Measurements from ENCODE around the gene SMPDL3B. TPM values are rescaled to one million over a fixed set of nuclear protein-coding genes. Genes with fewer than 3 reads are reported as not detected.

SMPDL3B gene
- total RNA-seq, result not detected in 2 replicates

GRCh38 chr1:27934818-27935549 lies at the start of gene SMPDL3B:
Gene SMPDL3B (plus strand): TSS chr1:27935000. CDS start chr1:27935184, 184 bp downstream.

GRCh38 chr1:27959792-27960603 lies 25.2 kb downstream of the SMPDL3B start, which contains the start of gene XKR8:
Gene XKR8 (plus strand): TSS chr1:27959973. CDS start chr1:27960070, 97 bp downstream.

Other genes starting within 250 kb of the SMPDL3B start
- 5.5 and 11.2 TPM in 2 replicates for gene FAM76A, start 209.0 kb upstream of the SMPDL3B start, total RNA-seq
- gene STX12, start 161.8 kb upstream of the SMPDL3B start, total RNA-seq, result 34.0 and 46.8 TPM in 2 replicates
- 43.4 and 56.2 TPM in 2 replicates for gene PPP1R8, start 104.2 kb upstream of the SMPDL3B start, total RNA-seq
- 25.7 and 25.9 TPM in 2 replicates for gene THEMIS2, start 62.5 kb upstream of the SMPDL3B start, total RNA-seq
- gene RPA2, start 20.4 kb upstream of the SMPDL3B start, total RNA-seq, result 37.8 and 38.8 TPM in 2 replicates
- 9.2 and 10.5 TPM in 2 replicates for gene XKR8, start 25.0 kb downstream of the SMPDL3B start, total RNA-seq
- gene EYA3, start 153.6 kb downstream of the SMPDL3B start, total RNA-seq, result 18.7 and 19.1 TPM in 2 replicates
- gene PTAFR, start 241.7 kb downstream of the SMPDL3B start, total RNA-seq, result 0.35 and 1.2 TPM in 2 replicates

All from myometrial cell (primary cell).